ENCODE data around the gene IFI27. TPM values are rescaled to one million over a fixed set of nuclear protein-coding genes. Genes with fewer than 3 reads are reported as not detected.
"Not testable (repeated sequence)": the region's sequence is repeated elsewhere in the genome, so short reads cannot be mapped to it uniquely, and the experiment has no call there.

Gene IFI27
- total RNA-seq, 1 donor from 2014 or later = 478 TPM

DNA sequence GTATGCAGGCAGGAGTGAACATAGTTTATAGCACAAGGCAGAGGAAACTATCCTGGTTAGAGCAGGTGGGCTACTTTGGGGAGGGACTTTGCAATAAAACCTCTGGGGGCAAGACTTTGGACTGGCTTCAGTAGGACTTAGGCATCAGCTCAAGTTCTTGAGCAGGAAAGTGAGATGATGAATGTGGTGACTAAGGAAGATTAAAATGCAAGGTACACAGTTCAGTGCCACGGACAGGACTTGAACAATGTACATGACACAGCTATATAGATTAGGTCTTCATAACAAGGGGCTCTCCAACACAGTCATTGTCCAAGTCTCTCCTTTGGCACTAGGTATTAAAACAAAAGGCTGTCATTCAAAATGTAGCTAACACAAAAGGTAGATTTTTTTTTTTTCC is 42.1 kb downstream of the IFI27 start:
- DNase-seq (ENCODE audit: low spot score) = no peak

GRCh38 chr14:94153750-94154342 is 43.3 kb downstream of the IFI27 start:
- DNase-seq (ENCODE audit: low spot score) = no peak

GRCh38 chr14:94156143-94156542 is 45.6 kb downstream of the IFI27 start:
- not testable (repeated sequence) for DNase-seq (ENCODE audit: low spot score)

GRCh38 chr14:94157197-94157596 is 46.7 kb downstream of the IFI27 start:
- DNase-seq (ENCODE audit: low spot score) = no peak

DNA sequence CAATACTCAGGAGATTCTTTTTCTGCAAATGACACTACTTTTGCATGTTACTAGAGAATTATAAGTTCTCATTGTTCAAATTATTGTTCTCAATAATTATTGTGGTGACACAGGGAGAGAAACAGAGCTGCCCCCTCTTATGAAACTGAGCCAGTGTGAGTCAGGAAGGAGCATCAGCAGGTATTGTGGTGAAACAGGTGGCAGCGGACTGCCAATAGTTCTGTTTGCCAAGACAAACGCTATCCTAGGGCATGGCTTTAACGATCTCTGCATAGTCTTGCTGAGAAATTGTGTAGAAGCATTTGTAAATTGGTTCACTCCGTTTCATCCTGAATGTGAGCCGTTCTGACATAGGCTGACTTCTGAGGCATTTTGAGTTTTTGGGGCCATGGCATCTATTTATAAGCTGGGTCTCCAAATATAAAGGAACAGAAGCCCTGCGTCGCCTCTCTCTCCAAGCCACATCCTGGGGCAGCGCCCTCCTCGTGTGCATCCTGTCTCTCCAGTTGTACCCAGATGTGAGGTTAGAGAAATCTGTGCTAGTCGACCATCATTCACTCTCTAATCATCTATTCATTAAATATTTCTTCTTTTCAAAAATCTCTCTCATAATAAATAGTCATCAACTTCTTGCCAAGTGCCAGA is 47.8 kb downstream of the IFI27 start:
- no peak for DNase-seq (ENCODE audit: low spot score)

DNA sequence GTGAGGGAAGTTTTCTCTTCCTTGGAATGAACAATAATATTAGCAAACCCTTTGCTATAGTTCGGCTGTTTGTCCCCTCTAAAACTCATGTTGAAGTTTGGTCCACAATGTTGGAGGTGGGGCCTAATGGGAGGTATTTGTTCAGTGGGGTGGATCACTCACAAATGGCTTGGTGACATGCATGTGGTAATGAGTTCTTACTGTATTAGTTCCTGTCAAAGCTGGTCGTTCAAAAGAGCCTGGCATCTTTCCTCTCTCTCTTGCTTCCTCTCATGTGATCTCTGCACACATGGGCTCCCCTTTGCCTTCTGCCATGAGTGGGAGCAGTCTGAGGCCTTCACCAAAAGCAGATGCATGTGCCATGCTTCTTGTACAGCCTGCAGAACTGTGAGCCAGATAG is 50.5 kb downstream of the IFI27 start:
- DNase-seq (ENCODE audit: low spot score) = no peak

DNA sequence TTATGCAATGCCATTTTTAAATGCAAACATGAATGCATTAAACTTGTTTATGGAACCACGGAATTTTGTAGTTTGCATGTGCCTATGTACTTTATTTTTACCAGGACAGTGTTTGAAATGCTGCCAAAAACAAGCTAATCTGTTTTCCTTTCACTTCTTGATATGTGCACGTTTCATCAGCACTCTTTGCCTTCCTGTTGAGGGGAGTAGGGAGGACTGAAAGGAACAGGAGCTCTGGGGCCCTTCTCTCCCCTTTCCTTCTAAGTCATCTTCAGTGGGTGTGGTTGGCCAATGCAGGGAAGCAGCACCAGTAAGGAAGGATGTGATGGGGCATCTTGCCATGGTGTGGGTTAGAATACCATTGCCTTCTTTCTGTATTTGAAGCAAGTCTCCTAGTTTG is 51.4 kb downstream of the IFI27 start:
- DNase-seq (ENCODE audit: low spot score) = no peak

DNA sequence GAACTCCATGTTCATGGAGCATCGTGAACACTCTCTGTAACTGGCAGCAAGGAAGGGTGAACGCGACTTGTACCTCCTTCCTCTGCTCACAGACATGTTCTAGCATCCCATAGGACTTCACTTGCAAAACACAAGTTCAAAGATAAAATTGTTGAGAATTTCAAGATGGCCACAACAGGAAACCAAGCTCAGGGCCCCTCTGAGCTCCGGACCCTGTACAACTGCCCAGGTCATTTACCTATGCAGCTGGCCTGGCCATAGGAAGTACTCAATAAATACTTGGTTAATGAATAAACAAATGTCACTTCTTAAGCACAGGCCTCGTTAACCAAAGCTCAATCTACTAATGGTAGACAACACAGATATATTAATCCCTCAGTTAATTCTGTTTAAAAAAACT is 51.9 kb downstream of the IFI27 start:
- DNase-seq (ENCODE audit: low spot score) = no peak

GRCh38 chr14:94163796-94164195 is 53.3 kb downstream of the IFI27 start:
- DNase-seq (ENCODE audit: low spot score) = no peak

DNA sequence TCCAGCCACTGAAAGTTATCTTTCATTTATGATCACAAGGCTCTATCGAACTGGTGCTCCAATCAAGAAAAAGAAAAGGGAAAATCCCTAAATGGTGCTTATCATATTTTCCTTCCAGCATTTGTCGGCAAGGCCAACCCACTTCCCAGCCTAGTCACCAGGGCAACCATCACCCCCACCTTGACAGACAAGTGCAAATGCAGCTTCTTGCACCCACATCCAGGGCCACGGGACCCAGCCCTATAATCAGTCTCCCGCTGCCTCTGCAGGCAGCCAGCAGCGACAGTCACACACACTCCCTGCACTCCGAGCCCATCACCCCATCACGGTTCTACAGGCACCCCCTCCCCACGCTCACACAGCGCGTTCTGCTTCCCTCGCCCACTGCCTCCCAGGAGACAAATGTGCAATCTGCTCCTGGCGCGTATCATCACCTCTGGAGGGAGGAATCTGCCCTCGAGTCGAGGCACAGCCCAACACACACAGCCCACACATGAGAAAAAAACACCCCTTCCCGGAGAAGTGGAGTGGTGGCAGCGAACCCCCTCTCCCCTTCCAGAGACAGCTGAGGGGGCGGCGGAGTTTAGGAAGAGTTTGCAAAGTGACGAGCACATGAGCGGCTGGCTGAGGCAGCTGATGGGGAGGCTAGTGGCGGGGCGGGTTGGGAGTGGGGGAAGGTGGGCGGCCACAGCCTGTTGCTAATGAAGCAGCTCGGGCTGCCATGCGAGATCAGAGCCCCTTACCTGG is 54.3 kb downstream of the IFI27 start:
- no peak for DNase-seq (ENCODE audit: low spot score)

- no peak for DNase-seq (ENCODE audit: low spot score)
Observed at GRCh38 chr14:94165744-94166143, 55.2 kb downstream of the IFI27 start.

Other genes starting within 250 kb of the IFI27 start
- not detected for gene FAM181A, start 183.4 kb upstream of the IFI27 start, total RNA-seq
- gene ASB2, start 134.2 kb upstream of the IFI27 start, total RNA-seq = 28.0 TPM
- not detected for gene CCDC197, start 113.4 kb upstream of the IFI27 start, total RNA-seq
- 2.1 TPM for gene OTUB2, start 84.4 kb upstream of the IFI27 start, total RNA-seq
- gene DDX24, start 29.5 kb upstream of the IFI27 start, total RNA-seq = 187 TPM
- gene IFI27L1, start 29.4 kb upstream of the IFI27 start, total RNA-seq = 19.8 TPM
- 61.8 TPM for gene IFI27L2, start 18.9 kb downstream of the IFI27 start, total RNA-seq
- 1.4 TPM for gene PPP4R4, start 63.6 kb downstream of the IFI27 start, total RNA-seq
- 0.32 TPM for gene SERPINA10, start 182.5 kb downstream of the IFI27 start, total RNA-seq
- gene SERPINA6, start 212.6 kb downstream of the IFI27 start, total RNA-seq = 88.3 TPM

All from mucosa of gallbladder (tissue), 1 donor.